HG03108 (cell line): ENCODE data around the gene TMEM132E.
"Not testable (repeated sequence)": the region's sequence is repeated elsewhere in the genome, so short reads cannot be mapped to it uniquely, and the experiment has no call there.

ENCODE experiments used
- ATAC-seq: cut with Tn5 transposase; IDR thresholded peaks from one replicate; pipeline ENCODE4 v1.9.1; 2021; ENCODE audit warnings: moderate library complexity; ENCODE audit not compliant: unreplicated experiment

TMEM132E gene, protein sequence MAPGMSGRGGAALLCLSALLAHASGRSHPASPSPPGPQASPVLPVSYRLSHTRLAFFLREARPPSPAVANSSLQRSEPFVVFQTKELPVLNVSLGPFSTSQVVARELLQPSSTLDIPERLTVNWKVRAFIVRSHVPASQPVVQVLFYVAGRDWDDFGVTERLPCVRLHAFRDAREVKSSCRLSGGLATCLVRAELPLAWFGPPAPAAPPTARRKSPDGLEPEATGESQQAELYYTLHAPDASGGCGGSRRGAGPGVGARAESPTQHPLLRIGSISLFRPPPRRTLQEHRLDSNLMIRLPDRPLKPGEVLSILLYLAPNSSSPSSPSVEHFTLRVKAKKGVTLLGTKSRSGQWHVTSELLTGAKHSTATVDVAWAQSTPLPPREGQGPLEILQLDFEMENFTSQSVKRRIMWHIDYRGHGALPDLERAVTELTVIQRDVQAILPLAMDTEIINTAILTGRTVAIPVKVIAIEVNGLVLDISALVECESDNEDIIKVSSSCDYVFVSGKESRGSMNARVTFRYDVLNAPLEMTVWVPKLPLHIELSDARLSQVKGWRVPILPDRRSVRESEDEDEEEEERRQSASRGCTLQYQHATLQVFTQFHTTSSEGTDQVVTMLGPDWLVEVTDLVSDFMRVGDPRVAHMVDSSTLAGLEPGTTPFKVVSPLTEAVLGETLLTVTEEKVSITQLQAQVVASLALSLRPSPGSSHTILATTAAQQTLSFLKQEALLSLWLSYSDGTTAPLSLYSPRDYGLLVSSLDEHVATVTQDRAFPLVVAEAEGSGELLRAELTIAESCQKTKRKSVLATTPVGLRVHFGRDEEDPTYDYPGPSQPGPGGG (N-terminal part only)

GRCh38 chr17:34579017-34579946 is at the start of gene TMEM132E:
TMEM132E (plus strand) TSS chr17:34579582; CDS start chr17:34581077, 1,495 bp downstream.
- ATAC-seq: no peak

DNA sequence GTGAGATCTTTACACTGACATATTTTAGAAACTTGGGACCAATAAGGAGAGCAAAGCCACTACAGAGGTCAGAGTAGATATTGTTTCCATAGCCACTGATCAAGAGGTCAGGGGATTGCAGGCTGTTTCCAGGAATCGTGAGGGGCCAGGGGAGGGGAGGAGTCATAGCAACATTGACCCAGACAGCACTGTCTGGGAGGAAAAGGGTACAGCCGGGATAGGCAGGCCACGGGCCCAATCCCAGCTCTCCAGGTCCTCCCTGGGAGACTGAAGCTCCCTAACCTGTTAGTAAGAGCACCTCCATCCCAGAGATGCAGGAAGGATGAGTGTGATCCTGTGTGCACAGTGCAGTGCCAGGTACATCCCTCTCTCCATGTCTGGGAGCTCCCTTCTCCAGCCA is 48.5 kb upstream of the TMEM132E start:
- ATAC-seq: no peak

- ATAC-seq: no peak
These were observed 46.9 kb upstream of the TMEM132E start for GRCh38 chr17:34532281-34533065.

DNA sequence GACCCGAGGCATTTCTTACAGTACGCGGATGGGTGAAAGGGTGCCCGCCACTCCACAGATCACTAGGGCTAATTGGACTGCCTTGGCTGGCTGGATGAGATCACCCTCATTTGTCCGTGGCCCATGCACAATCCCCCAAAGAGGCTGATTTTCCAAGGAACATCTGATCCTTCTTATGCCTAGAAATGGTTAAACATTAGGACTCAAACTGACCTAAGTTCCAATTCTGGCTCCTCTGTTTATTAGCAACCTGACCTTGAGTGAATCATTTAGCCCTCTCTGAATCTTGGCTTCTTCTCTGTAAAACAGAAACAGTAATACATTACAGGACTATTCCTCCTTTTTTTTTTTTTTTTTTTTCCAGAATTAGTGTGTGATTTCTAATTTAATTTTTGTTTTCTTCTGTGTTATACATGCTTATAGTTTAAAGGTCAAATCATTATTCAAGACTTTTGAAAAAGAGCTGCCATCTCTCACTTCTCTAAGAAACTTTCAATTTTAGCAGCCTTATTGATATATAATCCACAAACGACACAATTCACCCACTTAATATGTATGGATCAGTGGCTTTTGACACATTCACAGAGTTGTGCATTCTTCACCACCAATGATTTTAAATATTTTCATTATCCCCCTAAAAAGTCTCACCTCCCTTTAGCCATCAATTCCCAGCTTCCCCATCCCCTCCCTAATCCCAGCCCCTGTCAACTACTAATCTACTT is 45.4 kb upstream of the TMEM132E start:
- ATAC-seq: no peak

GRCh38 chr17:34537445-34537844 is 41.9 kb upstream of the TMEM132E start:
- no peak for ATAC-seq

GRCh38 chr17:34538582-34538981 is 40.8 kb upstream of the TMEM132E start:
- ATAC-seq: not testable (repeated sequence)

DNA sequence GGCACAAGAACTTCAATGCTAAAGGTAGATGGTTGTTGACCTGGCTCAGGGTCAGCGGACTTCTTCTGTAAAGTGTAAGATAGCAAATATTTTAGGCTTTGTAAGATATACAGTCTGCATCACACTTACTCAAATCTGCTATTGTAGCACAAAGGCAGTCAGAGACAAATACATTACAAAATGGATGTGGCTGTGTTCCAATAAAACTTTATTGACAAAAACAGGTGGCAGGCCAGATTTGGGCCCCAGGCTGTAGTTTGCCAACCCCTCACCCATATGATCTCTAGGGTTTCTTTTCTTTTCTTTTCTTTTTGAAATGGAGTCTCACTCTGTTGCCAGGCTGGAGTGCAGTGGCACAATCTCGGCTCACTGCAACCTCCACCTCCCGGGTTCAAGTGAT is 39.5 kb upstream of the TMEM132E start:
- no peak for ATAC-seq

DNA sequence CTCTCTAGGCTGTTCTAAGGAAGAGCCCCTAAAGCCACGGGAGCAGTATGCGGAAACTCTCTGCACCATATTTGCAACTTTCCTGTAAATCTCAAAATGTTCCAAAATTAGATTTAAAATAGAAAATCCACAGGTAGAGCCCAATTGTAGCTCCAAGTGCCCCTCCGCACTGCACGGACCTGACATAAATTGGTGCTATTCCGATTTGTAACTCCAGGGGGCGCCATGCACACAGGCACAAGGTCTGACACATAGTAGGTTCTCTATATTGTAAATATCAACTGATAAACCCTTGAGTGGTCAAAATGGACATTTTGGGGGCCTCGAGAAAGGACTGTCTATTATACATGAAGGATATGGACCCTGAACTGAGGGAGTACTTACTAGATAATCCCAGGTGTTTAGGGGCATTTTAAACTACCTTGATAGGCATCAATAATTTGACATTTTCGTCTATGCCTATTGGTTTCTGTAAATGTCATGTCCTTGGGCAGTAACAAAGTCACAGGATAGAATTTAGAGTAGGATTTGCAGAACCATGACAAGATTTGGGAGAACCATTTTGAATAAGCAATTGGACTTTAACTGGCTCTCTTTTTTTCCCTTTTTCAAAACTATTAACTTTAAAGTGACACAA is 36.6 kb upstream of the TMEM132E start:
- ATAC-seq: no peak

DNA sequence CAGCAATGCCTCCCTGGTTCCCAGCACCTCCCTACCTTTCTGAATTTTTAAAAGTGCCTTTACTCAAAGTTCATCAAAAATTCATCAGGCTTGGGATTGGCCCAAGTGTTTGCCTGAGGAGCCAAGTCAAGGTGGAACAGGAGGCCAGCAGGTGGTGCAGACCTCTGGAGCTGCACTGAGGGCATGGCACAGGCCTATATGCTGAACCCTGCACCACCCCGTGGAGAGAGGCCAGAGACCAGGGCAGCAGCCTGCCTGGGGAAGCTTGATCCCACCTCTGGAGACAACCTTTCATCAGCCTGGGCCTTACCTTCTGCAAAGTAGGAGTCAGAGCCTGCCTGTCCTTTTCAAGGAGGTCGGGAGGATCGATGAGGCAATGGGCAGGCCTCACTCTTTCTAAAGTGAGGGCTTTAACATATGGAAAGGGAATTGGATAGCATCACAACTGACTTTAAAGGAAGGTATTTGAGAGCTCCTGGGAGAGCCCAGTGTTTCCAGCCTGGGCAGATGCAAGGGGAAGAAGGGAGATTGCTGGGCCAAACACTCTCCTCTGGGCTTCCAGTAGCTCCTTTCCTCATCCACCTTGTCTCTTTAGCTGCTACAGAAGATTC is 31.8 kb upstream of the TMEM132E start:
- no peak for ATAC-seq

- ATAC-seq: no peak
These were observed 29.4 kb upstream of the TMEM132E start for GRCh38 chr17:34549966-34550365.

GRCh38 chr17:34553907-34554306 is 25.5 kb upstream of the TMEM132E start:
- ATAC-seq: no peak

- no peak for ATAC-seq
These were observed 23.0 kb upstream of the TMEM132E start for GRCh38 chr17:34556384-34556783.

DNA sequence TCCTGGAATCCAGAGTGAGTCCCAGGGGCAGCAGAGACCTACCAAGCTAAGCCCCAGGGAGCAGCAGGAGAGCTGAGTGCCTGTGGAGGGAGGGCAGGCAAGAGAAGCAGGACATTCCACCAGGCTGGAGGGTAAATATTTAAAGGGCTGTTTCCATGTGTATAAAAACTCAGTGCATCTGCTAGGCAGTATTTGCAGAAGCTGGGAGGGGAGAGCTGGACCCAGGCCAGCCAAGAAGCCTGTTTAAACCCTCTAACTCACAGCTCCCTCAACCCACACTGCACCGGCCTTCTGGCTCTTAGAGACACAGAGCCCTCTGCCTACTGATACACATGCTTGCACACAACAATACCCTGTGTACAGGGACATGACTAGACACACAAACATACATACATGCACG is 22.5 kb upstream of the TMEM132E start:
- no peak for ATAC-seq

DNA sequence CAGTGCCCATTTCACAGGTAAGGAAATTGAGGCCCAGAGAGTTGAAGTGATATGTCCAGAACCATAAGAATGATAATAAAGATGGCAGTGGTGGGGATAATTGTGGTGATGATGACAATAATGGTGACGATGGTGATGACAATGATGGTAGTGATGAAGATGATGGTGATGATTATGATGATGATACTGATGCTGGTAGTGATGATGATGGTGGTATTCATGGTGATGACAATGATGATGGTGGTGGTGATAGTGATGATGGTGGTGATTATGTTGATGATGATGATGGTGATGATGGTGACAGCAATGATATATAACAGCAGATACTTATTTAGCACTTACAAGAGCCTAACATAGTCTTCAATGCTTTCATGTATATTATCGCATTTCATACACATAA is 18.1 kb upstream of the TMEM132E start:
- ATAC-seq: no peak

DNA sequence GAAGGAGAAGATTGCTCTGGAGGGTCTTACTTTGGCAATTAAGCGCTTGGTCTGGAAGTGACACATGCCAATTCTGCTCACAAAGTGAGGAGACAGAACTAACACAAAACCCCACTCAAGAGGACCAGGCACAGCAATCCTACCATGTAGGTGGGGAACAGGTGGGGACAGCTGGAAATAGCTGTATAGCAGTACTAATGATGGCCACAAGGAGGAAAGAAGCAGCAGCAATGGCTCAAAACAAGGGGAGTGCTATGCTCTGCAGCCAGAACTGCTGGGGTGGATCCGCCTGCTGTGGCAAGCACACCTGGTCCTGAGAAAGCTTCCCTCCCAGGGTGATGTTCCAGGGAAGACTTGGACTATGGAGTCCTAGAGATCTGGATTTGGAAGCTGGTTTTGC is 17.0 kb upstream of the TMEM132E start:
- no peak for ATAC-seq

- ATAC-seq: no peak
These were observed 13.7 kb upstream of the TMEM132E start for GRCh38 chr17:34565713-34566112.

DNA sequence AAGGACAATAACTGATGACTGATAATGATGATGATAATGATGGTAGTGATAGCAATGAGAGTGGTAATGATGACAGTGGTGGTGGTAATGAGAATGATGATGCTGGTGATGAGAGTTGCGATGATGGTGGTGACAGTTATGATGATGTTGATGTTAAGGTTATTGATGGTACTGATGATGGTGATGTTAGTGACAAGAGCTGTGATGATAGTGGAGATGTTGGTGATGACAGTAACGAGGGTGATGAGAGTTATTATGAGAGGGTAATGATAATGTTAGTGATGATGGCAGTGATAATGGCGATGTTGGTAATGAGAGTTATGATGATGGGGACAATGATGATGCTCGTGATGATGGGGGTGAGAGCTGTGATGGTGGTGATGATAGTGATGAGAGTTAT is 13.2 kb upstream of the TMEM132E start:
- no peak for ATAC-seq

GRCh38 chr17:34566873-34567272 is 12.5 kb upstream of the TMEM132E start:
- no peak for ATAC-seq
